ENCODE measurements around the gene INSIG2. TPM values are rescaled to one million over a fixed set of nuclear protein-coding genes. Genes with fewer than 3 reads are reported as not detected.

INSIG2 gene
- total RNA-seq, 1 experiment from 2014 or later, result 8.7 TPM

GRCh38 chr2:118059919-118060478 lies 28.3 kb upstream of the INSIG2 start:
- no peak overlapping the region for H2BK5ac ChIP-seq (ENCODE audit: insufficient read length, low read length)
- H3K9me3 ChIP-seq (ENCODE audit: control insufficient read depth, low read depth, low read length), result no peaks in the 10 kb centered on the region
- no peaks in the 10 kb centered on the region for H3K36me3 Mint-ChIP-seq (ENCODE audit: insufficient read depth in 1 of 3, low read depth in 3 of 3)
- no peak overlapping the region for H3K56ac ChIP-seq (ENCODE audit: insufficient read length, low read depth, low read length)
- no peak overlapping the region for H3K9ac ChIP-seq (ENCODE audit: extremely low read depth, insufficient read length, low read length)
- no peak overlapping the region for H3K4ac ChIP-seq (ENCODE audit: low read depth, low read length)
- no peak overlapping the region for H4K8ac ChIP-seq (replicated peaks; ENCODE audit: insufficient read length, low read depth, low read length)
- TF ChIP-seq CTCF (conservative IDR thresholded peaks at IDR 0.05), result no peak
- H3K18ac ChIP-seq (ENCODE audit: insufficient read length, low read depth, low read length), result no peak overlapping the region
- no peak overlapping the region for H3K23ac ChIP-seq (ENCODE audit: insufficient read length, low read depth, low read length)
- H4K20me1 ChIP-seq (ENCODE audit: control insufficient read depth, insufficient read depth, insufficient read length), result no peaks in the 10 kb centered on the region
- no peak overlapping the region for H3K4me3 Mint-ChIP-seq
- H3T11ph ChIP-seq (ENCODE audit: low read length), result no peak overlapping the region
- no peak overlapping the region for H2BK120ac ChIP-seq (ENCODE audit: low read depth, low read length, poor library complexity, severe bottlenecking)
- H3K9me3 Mint-ChIP-seq, result no peaks in the 10 kb centered on the region
- no CpG with 5 or more reads among the region's 4 CpGs for WGBS (ENCODE audit: extremely low coverage, insufficient read length, low lambda C conversion rate)
- H3K4me1 Mint-ChIP-seq, result peaks cover 2 to 6% of the 10 kb centered on the region in 2 experiments
- no peak overlapping the region for H4K5ac ChIP-seq (ENCODE audit: insufficient read length, low read depth, low read length)
- H2BK12ac ChIP-seq (ENCODE audit: insufficient read length, low read depth, low read length), result no peak overlapping the region
- H3K4me1 ChIP-seq (ENCODE audit: insufficient read depth, low read length), result no peaks in the 10 kb centered on the region
- H4K91ac ChIP-seq (ENCODE audit: insufficient read length, low read depth, low read length), result no peak overlapping the region
- no peak overlapping the region for H3K27ac ChIP-seq (ENCODE audit: insufficient read length, low read depth, low read length)
- H3K79me2 ChIP-seq (ENCODE audit: insufficient read depth, low read length), result no peaks in the 10 kb centered on the region
- no peaks in the 10 kb centered on the region for H3K23me2 ChIP-seq (ENCODE audit: insufficient read length, low read depth, low read length, poor library complexity, severe bottlenecking)
- no peaks in the 10 kb centered on the region for H3K27me3 Mint-ChIP-seq (ENCODE audit: low read depth)
- no peak overlapping the region for H2BK15ac ChIP-seq (ENCODE audit: low read depth, low read length)
- H3K79me1 ChIP-seq (ENCODE audit: insufficient read depth, low read depth, low read length, poor library complexity, severe bottlenecking), result no peaks in the 10 kb centered on the region
- no peak overlapping the region for H3K4me2 ChIP-seq (ENCODE audit: insufficient read depth, insufficient read length, low read length)
- no peak overlapping the region for H3K14ac ChIP-seq (ENCODE audit: insufficient read depth, low read length)
- no peak overlapping the region for H2BK20ac ChIP-seq (ENCODE audit: low read depth, low read length, poor library complexity, severe bottlenecking)
- DNase-seq, result no peak
- no peak overlapping the region for H2AK5ac ChIP-seq (ENCODE audit: insufficient read length, low read length)
- no peaks in the 10 kb centered on the region for H3K27me3 ChIP-seq (ENCODE audit: insufficient read depth, low read length)
- H3K27ac Mint-ChIP-seq, result no peak overlapping the region; a peak in 1 of 7 replicates
- H2AFZ ChIP-seq (ENCODE audit: low read length), result no peak overlapping the region

Data from H9 (cell line).